Stimulated activated CD8-positive, alpha-beta memory T cell treated with anti-CD3 and anti-CD28 coated beads, Interleukin-4, amount 100 ng/mL, for 24 hours (primary cell): ENCODE data around the gene CRTC3.
"Not testable (repeated sequence)": the region's sequence is repeated elsewhere in the genome, so short reads cannot be mapped to it uniquely, and the experiment has no call there.

ENCODE experiments used
- DNase-seq: peaks from one replicate; pipeline ENCODE4 v3.0.0-alpha.2; 2020; ENCODE audit warnings: low read depth

CRTC3 gene

DNA sequence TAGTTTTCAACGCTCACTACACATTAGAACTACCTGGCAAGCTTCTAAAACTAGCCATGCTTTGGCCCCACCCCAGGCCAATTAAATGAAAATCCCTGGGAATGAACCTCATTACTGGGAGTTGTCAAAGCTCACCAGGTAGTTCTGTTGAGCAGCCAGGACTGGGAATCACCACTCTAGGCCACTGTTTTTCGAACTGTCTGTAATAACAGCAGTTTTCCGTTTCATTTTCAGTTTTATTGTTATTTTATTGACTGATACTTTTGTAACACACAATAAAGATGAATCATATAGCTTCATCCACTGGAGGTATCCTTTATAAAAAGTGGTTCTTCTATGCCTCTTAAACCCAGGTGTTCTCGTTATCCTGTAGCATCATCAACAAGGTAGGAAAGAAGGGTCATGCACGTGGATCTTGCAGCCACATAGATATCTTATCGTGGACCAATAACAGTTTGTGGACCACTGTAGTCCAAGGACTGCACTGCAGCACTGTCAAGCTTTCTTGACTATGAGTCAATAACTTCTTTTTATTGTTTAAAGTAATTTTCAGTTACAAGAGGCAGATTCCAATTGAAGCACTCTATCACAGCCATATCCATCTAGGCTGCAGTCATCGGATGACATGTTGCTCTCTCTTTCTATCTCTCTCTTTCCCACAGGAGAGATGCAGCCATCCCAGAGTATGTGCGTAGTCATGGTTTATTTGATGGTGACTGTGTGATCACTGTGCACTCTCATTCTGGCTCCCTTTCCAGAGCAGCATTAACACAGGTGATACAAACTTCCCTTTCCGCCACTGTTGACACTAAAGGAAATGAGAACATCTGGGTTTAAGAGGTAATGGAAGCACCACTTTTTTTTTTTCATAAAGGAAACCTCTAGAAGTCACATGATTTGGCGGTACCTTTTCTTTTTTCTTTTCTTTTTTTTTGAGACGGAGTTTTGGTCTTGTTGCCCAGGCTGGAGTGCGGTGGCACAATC is 148.4 kb downstream of the CRTC3 start:
- no peak for DNase-seq

DNA sequence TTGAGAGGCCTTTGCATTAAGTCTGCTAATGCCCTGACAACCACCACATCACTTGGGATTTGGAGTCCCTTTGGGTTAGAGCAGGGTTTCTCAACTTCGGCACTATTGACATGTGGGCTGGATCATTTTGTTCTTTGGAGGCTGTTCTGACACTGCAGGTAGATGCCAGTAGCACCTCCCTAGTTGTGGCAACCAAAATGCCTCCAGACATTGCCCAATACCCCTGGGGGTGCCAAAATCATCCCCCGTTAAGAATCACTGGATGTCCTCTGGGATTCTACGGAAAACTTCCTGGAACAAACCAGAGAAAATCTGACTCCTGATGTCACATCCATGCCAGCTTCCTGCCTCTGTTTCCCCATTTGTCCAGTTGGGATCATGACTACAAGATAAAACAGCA is 150.2 kb downstream of the CRTC3 start:
- no peak for DNase-seq

DNA sequence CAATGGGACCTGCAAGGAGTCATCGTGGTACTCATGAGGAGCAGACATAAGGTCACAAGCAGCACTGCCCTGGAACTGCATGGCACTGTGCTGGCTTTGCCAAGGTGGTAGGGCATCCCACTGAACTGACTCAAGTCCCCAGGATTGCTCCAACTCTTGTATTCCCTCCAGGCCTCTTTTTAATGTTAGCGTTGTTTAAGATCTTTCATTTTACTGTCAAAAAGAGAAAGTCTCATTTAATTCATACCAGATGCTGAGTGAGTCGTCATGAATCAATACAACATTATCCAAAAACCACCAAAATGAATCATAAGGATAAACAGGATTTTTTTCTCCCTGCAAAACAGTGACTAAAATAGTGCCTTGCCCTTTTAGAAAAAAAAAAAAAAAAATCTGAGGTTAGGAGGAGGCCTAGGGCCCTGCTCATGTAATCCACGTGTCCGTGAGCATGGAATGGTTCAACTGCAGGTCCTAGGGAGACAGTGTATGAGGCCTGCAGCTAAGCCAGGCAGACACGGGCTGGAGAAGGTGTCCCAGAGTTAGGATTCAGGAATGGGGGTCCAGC is 150.7 kb downstream of the CRTC3 start:
- no peak for DNase-seq

DNA sequence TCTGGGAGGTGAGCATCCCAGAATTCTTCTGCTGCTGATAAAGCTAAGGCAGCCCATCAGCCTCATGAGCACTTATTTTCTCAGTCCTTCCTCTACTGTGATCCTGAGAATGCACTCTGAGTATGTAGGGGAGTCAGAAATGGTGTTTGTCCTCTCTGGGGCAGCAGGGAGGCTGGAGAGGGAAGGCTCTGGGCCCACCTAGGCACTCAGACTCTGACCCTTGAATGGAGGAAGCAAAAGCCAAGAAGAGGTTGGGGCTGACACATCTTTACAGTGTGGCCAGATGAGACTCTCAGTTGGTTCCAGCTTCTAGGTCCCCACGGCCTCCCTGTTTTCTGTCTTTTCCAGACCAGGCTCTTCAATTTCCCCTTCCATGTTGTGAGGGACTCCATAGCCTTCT is 151.3 kb downstream of the CRTC3 start:
- no peak for DNase-seq

DNA sequence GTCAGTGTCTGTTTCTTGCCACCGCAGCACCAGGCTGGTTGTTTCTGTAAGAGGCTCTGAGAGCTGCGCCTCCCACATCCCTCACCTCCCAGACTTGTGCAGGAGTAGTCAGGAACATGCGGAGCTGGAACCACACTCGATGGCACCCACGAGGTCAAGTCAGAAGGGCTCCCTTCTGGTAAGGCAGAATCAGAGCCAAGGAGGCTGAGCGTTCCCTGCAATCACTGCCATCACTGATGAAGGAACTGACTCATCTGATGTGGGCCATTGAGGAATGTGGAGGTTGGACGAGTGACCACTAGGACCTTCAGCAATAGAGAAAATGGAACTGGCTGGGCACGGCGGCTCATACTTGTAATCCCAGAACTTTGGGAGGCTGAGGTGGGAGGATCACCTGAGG is 151.8 kb downstream of the CRTC3 start:
- no peak for DNase-seq

DNA sequence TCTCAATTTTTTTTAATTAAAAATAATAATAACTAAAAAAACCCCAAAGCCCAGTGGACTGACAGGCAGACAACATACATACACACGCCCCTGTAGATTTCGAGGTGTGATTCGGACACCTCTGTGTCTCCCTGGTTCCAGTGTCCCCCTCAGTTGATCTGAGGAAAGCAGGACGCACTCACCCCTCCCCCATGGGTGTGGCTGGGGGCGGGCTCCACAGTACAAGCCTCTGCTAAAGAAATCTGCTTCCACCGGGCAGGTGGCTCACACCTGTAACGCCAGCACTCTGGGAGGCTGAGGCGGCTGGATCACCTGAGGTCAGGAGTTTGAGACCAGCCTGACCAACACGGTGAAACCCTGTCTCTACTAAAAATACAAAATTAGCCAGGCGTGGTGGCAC is 153.6 kb downstream of the CRTC3 start:
- no peak for DNase-seq

DNA sequence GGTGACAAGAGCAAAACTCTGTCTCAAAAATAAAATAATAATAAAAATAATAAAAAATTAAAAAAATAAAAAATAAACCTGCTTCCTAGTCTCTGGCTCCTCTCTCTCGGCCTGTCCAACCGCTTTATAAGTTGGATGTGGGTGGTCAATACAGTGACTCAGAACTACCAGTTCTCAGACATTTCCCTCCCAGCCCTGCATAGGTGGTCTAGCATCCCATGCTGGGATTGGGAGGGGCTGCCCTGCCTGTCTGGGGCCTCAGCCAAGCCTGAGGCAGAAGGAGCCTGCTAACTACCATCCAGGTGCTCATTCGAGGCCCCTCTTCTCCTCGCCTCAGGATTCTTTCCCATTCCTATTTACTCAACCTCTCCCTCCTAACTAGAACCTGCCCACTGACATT is 154.2 kb downstream of the CRTC3 start:
- DNase-seq, result no peak

DNA sequence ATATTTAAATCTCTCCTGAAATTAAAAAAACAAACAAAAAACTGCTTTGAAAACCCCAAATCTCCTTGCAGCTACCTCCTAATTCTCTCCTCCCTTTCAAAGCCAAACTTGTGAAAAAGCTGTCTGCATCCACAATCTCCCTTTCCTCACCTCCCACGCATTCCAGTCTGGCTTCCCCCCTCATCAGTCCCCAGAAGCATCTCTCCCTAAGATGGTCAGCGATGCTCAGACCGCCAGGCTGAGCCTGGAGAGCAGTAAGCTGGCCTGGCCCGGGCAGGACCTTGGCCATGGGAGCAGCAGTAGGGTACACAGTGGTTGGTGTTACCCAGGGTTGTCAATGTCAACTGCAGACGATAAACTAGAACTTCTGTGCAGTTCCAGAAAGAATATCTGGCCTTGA is 154.6 kb downstream of the CRTC3 start:
- no peak for DNase-seq

DNA sequence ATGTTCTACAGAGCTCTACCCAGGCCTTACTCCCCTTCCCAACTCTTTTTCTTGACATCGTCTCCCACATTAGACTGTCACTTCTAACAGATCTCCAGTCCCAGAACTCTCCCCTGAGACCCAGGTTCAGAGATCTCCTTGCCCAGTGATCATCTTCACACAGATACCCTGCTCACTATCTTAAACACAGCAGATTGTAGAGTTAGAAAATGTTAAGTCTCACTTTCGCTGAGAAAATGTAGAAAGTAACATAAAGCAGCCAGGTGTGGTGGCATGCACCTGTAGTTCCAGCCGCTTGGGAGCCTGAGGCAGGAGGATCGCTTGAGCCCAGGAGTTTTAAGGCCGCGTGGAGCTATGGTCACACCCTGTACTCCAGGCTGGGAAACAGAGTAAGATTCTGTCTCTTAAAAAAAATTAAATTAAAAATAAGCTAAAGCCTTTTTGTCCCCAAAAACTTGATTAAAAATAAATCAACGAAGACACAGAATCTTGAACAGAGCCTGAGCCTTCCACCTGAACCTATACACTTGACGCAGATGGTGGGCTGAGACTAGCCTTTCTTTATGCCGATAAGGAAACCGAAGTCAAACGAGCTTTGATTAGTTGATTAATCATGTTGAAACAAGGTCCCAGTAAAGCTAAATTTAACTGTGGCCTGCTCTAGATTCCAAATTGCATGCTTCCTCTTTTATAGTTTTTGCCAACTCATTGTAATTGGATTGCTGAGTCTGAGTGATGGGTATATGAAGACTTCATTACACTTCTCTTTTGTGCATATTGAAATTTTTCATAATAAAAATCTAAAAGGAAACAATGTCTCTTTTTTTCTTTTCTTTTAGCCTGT is 156.1 kb downstream of the CRTC3 start:
- DNase-seq, result no peak

DNA sequence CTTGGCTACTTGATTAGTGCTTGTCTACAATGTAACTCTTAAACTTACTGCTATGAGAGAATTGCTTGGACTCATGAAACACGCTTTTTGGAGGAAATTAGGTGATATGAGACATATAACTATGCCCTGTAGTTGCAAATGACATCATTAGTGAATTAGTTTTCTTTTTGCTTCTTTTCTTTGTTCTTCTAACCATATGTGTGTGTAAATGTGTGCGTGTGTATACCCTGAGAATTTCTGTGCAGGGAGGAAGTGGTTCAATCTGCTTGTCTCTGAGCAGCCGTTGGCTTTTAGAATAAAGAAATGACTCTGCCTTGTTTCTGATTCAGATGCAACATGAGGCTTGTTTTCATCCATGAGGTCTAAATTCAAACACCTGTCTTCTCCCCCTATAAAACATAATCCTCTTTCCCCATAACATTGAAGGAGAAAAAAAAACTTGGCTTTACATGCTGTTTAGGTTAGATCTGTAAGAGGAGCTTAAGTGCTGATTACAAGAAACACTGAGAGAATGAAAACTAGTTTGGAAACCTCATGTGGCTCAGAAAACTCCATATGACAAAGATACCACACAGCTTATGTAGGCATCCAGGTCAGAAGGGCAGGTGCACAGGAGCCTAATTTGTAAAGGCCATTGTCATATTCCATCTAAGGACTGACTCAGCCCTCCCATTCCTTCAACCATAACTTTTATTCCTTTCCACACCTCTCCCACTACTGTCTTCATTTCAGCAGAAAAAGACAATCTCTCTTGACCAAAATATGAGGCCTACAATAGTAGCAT is 156.9 kb downstream of the CRTC3 start:
- no peak for DNase-seq

DNA sequence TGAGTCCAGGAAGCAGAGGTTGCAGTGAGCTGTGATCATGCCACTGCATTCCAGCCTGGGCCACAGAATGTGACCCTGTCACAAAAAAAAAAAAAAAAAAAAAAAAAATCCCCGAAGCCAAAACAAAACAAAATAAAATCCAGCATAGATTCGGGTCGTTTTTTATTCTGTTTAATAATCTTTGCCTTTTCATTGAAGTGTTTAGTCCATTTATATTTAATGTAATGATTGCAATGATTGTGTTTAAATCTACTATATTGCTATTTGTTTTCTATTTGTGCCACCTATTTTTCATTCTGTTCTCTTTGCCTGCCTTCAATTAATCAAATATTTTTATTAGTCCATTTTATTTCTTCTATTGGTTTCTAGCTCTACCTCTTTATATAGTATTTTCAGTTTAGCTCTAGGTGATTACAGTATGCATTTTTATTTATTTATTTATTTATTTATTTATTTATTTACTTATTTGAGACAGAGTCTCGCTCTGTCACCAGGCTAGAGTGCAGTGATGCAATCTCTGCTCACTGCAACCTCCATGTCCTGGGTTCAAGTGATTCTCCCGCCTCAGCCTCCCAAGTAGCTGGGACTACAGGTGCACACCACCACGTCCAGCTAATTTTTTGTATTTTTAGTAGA is 159.7 kb downstream of the CRTC3 start:
- not testable (repeated sequence) for DNase-seq

DNA sequence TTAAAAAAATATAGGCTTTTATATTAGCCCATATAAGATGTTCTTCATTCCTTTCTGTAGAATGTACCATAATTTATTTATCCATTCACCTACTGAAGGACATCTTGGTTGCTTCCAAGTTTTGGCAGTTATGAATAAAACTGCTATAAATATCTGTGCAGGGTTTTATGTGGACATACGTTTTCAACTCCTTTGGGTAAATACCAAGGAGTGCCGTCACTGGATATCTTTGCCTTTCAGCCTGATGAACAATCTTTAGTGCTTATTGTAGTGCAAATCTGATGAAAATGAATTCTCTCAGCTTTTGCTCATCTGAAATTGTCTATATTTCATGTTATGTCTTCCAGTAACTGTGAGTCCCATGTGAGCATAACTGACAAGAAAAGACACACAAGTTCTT is 160.9 kb downstream of the CRTC3 start:
- DNase-seq, result no peak

DNA sequence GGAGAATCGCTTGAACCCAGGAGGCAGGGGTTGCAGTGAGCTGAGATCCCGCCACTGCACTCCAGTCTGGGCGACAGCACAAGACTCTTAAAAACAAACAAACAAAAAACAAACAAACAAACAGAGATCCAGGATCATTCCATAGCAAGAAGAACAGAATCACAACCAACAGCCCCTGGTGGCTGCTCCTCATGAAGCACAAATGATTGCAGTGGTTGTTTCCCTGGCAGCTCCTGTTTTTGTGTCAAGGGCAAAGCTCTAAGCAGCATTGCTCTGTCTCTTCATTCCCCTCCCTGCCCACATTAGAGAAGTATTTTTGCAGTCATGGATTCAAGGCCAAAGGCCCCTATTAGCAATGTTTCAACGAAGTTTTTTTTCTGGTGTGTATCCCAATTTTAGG is 161.6 kb downstream of the CRTC3 start:
- no peak for DNase-seq

DNA sequence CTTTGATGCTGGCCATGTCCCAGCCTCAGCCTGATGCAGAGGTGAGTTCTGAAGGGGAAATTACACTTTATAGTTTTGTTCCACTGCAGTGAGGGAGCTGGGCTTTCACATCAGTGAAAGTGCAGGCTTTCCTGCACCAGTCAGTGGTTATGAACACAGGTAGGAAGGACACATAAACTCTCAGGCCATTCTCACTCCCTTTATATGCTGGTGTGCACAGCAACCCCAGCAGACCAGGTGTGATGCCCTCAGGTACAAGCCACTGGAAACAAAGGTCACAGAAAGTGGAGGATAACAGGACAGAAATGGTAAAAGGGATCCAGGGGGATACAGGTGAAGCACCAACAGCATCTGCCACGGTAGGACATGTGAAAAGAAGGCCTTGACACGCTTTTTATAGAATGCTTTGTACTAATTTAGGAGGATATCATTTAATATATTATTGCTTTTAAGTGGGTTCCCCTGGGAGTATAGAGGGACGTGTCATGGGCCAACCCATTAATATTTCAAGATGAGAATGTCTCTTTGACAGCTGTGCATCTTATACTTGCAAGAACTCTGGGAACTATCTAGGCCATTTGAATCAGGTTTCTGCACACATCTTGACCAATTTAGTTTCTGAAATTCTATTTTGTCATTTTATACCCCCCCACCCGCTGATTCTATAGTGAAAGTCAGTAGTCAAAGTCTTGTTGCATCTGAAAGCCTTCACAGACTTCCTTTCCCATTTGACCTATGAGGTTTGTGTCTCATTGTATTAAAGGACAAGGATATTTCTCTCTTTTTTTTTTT is 162.5 kb downstream of the CRTC3 start:
- DNase-seq, result no peak
